Natural killer cell treated with Interleukin-12 subunit alpha and Interleukin-12 subunit beta and Interleukin-15 and Interleukin-18, amount 100 ng/mL, for 72 hours (primary cell): ENCODE results near the gene CCDC40. TPM values are rescaled to one million over a fixed set of nuclear protein-coding genes. Genes with fewer than 3 reads are reported as not detected.
"Not testable (repeated sequence)": the region's sequence is repeated elsewhere in the genome, so short reads cannot be mapped to it uniquely, and the experiment has no call there.

Source experiments
- ATAC-seq, 2 donors: fragments of 150-1000 bp; cut with Tn5 transposase in 1 of 2; sonication (Bioruptor Pico), chemical (Tn5 transposase) in 1 of 2; 2 replicates each; pipeline ENCODE4 v1.10.0; 2021
- DNase-seq: peaks from one replicate; pipeline ENCODE4 v3.0.0; 2022; ENCODE audit warnings: low spot score
- H3K27ac Mint-ChIP-seq, 2 donors: 1 replicate in 1 of 2; 2 replicates in 1 of 2; pipeline ENCODE4 v1.8.0; 2022; ENCODE audit warnings: mixed read lengths in 2 of 2, mild to moderate bottlenecking in 1 of 2, moderate library complexity in 1 of 2
- H3K27me3 Mint-ChIP-seq, 2 donors: 1 replicate in 1 of 2; 2 replicates in 1 of 2; pipeline ENCODE4 v1.8.0; 2022; ENCODE audit warnings: mixed read lengths in 2 of 2
- H3K36me3 Mint-ChIP-seq: one replicate; pipeline ENCODE4 v1.8.0; 2022; ENCODE audit warnings: mixed read lengths
- H3K4me1 Mint-ChIP-seq, 2 donors: 1 replicate in 1 of 2; 2 replicates in 1 of 2; pipeline ENCODE4 v1.8.0; 2022; ENCODE audit warnings: low read depth in 2 of 2, mixed read lengths in 2 of 2, mild to moderate bottlenecking in 1 of 2
- H3K4me3 Mint-ChIP-seq: one replicate; pipeline ENCODE4 v1.8.0; 2022; ENCODE audit warnings: mixed read lengths
- H3K9me3 Mint-ChIP-seq: 2 replicates; pipeline ENCODE4 v1.8.0; 2022; ENCODE audit warnings: mixed read lengths
- total RNA-seq, 2 donors: library from RNA; stranded (reverse); gene quantifications; one replicate each; pipeline ENCODE4 v1.2.3, GENCODE V29; 2022

The CCDC40 gene
- total RNA-seq, 2 donors from 2014 or later = 0.56 TPM; not detected in 1

- DNase-seq = no peak
- no peak overlapping the region for H3K27ac Mint-ChIP-seq
- no peaks in the 10 kb centered on the region for H3K9me3 Mint-ChIP-seq
- H3K4me3 Mint-ChIP-seq = no peak overlapping the region
- no peak for ATAC-seq
- H3K36me3 Mint-ChIP-seq = no peaks in the 10 kb centered on the region
- peaks cover 7 to 8% of the 10 kb centered on the region in 2 donors for H3K27me3 Mint-ChIP-seq
- peaks cover 7 to 16% of the 10 kb centered on the region in 2 donors for H3K4me1 Mint-ChIP-seq
These were observed 2.6 kb upstream of the CCDC40 start for GRCh38 chr17:80033840-80034239.

DNA sequence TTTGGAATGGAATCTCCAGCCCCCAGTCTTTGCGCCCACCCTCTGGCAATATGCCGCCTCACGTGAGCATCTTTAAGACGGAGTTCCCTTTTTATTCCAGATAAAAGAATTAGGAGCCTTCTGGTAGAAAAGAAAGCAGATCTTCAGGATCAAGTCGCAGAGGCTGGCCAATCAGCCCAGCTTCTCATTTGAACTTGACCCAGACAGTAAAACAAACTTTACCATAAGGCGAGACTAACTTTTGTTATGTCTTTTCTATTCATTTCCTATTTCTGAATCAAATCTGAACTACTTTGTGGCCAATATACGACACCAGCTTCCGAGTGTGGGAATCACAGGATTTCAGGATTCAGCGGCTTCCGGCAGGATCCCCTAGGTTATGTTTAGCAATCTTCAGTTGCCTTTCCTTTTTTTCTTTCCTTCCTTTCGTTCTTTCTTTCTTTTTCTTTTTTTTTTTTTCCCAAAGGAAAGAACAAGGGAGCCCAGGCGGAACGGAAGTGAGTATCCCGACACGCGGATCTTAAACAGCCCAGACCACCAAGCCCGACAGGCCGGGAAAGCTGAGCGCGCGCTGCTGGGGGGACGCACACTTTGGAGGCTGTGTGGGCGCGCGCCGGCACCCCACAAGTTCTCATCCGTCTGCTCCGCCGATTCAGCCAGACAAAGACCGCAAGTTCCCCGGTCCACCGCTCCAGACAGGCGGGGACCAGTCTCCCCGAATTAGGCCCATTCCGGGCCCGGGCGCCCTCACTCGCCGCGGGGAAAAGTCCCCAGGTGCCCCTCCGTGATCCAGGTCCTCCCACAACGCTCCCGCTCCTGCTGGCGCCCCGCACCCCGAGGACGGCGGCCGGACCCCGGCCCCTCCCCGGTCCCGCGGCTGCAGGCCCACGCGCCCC is 1.4 kb upstream of the CCDC40 start:
- Mint-ChIP-seq H3K9me3 (no peaks in the 10 kb centered on the region), H3K27me3 (peaks cover 7 to 14% of the 10 kb centered on the region in 2 donors), H3K4me1 (peaks cover 7 to 11% of the 10 kb centered on the region in 2 donors), H3K4me3 (peak overlapping the region; percentile 86), H3K36me3 (no peaks in the 10 kb centered on the region), H3K27ac (peak overlapping the region; percentile 57 to 68)
- peak; percentile 4 to 49 for ATAC-seq
- no peak for DNase-seq

GRCh38 chr17:80035687-80035936 is 830 bp upstream of the CCDC40 start, which contains the start of gene TBC1D16:
TSS of gene TBC1D16 (minus strand) at chr17:80035872. CDS start at chr17:80013547, 22,325 bp downstream.
- H3K4me3 Mint-ChIP-seq = peak within 1 kb of the TSS; percentile 88
- H3K9me3 Mint-ChIP-seq = no peaks in the 10 kb centered on the region
- peaks cover 7 to 10% of the 10 kb centered on the region in 2 donors for H3K4me1 Mint-ChIP-seq
- H3K27ac Mint-ChIP-seq = peak within 1 kb of the TSS; percentile 57 to 68
- no peaks in the 10 kb centered on the region for H3K36me3 Mint-ChIP-seq
- peaks cover 7 to 14% of the 10 kb centered on the region in 2 donors for H3K27me3 Mint-ChIP-seq
- DNase-seq = no peak
- no peak for ATAC-seq

DNA sequence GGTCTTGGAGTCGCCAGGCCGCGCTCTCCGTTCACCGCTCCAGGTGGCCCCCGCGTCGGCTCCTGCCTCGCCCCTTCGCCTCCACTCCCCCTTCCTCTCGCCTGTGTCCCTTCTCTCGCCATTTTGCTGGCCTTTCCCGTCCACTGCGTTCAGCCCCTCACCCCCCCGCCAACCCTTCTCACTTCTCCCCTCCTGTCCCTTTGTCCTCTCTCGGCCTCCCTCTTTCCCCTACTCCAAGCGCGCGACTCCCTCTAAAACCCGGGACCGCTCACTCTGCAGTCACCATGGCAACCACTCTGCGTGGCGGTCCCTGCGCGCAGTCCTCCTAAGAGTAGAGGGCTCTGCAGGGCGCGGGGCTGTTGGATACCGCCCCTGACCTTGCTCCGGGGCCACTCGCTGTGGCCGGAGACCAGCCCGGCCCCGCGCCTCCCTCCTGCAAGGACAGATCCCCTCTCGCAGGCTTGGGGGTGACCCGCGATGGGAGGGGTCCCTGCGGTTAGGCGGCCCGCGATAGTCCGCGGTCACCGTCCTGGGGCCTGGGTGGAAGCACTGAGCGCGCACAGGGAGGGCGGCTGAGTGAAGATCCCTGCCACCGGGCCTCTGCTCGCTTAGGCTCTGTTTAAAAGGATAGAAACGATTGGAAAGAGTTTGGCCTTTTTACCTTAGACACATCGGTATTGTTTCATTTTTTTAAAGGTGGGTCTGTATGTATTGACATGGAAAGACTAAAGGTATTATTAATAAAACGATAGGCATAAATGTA is 454 bp downstream of the CCDC40 start:
- ATAC-seq (no peak), DNase-seq (no peak)
- Mint-ChIP-seq H3K9me3 (no peaks in the 10 kb centered on the region), H3K27ac (peak overlapping the region in 1 of 2 donors; percentile 67), H3K27me3 (peaks cover 7 to 14% of the 10 kb centered on the region in 2 donors), H3K36me3 (no peaks in the 10 kb centered on the region), H3K4me3 (peak overlapping the region; percentile 88), H3K4me1 (peaks cover 5 to 7% of the 10 kb centered on the region in 2 donors)

DNA sequence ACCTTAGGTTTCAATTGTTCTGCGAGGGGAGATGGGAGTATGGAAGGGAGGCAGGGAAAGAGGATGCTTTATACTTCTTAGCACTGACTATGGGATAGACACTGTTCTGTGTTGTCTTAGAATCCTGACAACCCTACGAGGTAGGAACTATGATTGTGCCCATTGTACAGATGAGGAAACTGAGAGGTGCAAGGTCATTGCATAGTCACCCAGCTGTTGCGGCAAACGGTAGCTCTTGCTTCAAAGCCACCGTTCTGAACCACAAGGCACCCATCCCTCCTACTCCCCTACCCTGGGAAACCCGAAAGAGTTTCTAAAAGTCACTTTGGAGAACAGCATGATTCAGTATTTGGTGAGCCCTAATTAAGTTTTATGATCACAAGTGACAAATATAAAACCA is 7.5 kb downstream of the CCDC40 start:
- no peak for ATAC-seq
- DNase-seq = no peak
- Mint-ChIP-seq H3K27ac (no peak overlapping the region), H3K4me1 (no peaks in the 10 kb centered on the region), H3K36me3 (no peaks in the 10 kb centered on the region), H3K27me3 (peaks cover 7 to 8% of the 10 kb centered on the region in 2 donors), H3K9me3 (no peaks in the 10 kb centered on the region), H3K4me3 (no peak overlapping the region)

GRCh38 chr17:80045703-80046102 is 9.3 kb downstream of the CCDC40 start:
- Mint-ChIP-seq H3K27ac (no peak overlapping the region), H3K36me3 (no peaks in the 10 kb centered on the region), H3K4me3 (no peak overlapping the region), H3K4me1 (no peaks in the 10 kb centered on the region), H3K9me3 (no peaks in the 10 kb centered on the region), H3K27me3 (peaks cover 0 to 8% of the 10 kb centered on the region in 2 donors)
- no peak for DNase-seq
- no peak for ATAC-seq

- H3K9me3 Mint-ChIP-seq, H3K27ac Mint-ChIP-seq, DNase-seq, H3K27me3 Mint-ChIP-seq, H3K36me3 Mint-ChIP-seq, ATAC-seq, H3K4me3 Mint-ChIP-seq, H3K4me1 Mint-ChIP-seq: not testable (repeated sequence)
These were observed 10.3 kb downstream of the CCDC40 start for GRCh38 chr17:80046709-80047108.

- H3K27ac Mint-ChIP-seq = no peak overlapping the region
- H3K4me3 Mint-ChIP-seq = no peak overlapping the region
- H3K9me3 Mint-ChIP-seq = no peaks in the 10 kb centered on the region
- peaks cover 0 to 11% of the 10 kb centered on the region in 2 donors for H3K27me3 Mint-ChIP-seq
- ATAC-seq (no peak), DNase-seq (no peak)
- no peaks in the 10 kb centered on the region for H3K4me1 Mint-ChIP-seq
- no peaks in the 10 kb centered on the region for H3K36me3 Mint-ChIP-seq
These were observed 10.7 kb downstream of the CCDC40 start for GRCh38 chr17:80047176-80047575.

DNA sequence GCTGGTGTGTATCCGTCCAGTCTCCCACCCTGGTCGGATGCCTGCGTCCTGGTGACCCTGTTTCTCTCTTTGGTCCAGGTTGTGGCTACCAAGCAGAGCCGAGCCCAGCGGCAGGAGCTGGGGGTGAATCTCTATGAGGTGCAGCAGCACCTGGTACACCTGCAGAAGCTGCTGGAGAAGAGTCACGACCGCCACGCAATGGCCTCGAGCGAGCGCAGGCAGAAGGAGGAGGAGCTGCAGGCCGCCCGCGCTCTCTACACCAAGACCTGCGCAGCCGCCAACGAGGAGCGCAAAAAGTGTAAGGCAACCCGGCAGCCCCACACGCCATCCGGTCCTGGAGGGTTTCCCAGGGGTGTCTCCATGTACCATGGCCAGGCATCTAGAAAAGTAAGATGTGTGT is 13.5 kb downstream of the CCDC40 start:
- no peaks in the 10 kb centered on the region for H3K36me3 Mint-ChIP-seq
- H3K4me3 Mint-ChIP-seq = no peak overlapping the region
- H3K27me3 Mint-ChIP-seq = peaks cover 0 to 9% of the 10 kb centered on the region in 2 donors
- H3K4me1 Mint-ChIP-seq = no peaks in the 10 kb centered on the region
- ATAC-seq = no peak
- no peaks in the 10 kb centered on the region for H3K9me3 Mint-ChIP-seq
- no peak overlapping the region for H3K27ac Mint-ChIP-seq
- DNase-seq = no peak

DNA sequence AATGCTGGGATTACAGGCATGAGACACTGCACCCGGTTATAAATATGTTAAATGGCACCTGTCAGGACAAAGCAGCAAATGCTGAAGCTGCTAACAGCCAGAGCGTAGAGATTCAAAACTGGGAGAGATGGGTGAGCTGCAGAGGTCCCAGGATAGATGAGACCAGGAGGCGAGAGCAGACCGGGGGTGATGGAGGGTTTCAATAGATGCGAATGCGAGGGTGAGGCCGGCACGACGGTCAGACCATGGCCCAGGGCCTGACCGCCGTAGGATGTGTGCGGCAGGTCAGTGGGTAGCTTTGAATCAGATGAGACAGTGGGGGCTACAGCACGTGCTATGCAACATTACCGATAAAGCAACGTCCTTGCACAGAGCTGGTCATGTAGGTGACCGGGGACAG is 14.3 kb downstream of the CCDC40 start:
- Mint-ChIP-seq H3K27me3 (peaks cover 0 to 9% of the 10 kb centered on the region in 2 donors), H3K4me3 (no peak overlapping the region), H3K27ac (no peak overlapping the region), H3K36me3 (no peaks in the 10 kb centered on the region), H3K9me3 (no peaks in the 10 kb centered on the region), H3K4me1 (no peaks in the 10 kb centered on the region)
- DNase-seq (no peak), ATAC-seq (no peak)

- Mint-ChIP-seq H3K9me3 (no peaks in the 10 kb centered on the region), H3K4me1 (no peaks in the 10 kb centered on the region), H3K27me3 (peaks cover 0 to 9% of the 10 kb centered on the region in 2 donors), H3K36me3 (no peaks in the 10 kb centered on the region), H3K4me3 (no peak overlapping the region), H3K27ac (no peak overlapping the region)
- ATAC-seq = no peak
- no peak for DNase-seq
These were observed 15.2 kb downstream of the CCDC40 start for GRCh38 chr17:80051681-80052080.

- Mint-ChIP-seq H3K27ac (no peak overlapping the region), H3K36me3 (no peaks in the 10 kb centered on the region), H3K27me3 (peaks cover 0 to 9% of the 10 kb centered on the region in 2 donors), H3K4me1 (no peaks in the 10 kb centered on the region), H3K4me3 (no peak overlapping the region), H3K9me3 (no peaks in the 10 kb centered on the region)
- no peak for DNase-seq
- no peak for ATAC-seq
These were observed 16.7 kb downstream of the CCDC40 start for GRCh38 chr17:80053102-80053501.

GRCh38 chr17:80055597-80055996 is 19.2 kb downstream of the CCDC40 start:
- peaks cover 0 to 9% of the 10 kb centered on the region in 2 donors for H3K27me3 Mint-ChIP-seq
- no peaks in the 10 kb centered on the region for H3K36me3 Mint-ChIP-seq
- no peaks in the 10 kb centered on the region for H3K4me1 Mint-ChIP-seq
- H3K27ac Mint-ChIP-seq = no peak overlapping the region
- no peak overlapping the region for H3K4me3 Mint-ChIP-seq
- DNase-seq (no peak), ATAC-seq (no peak)
- no peaks in the 10 kb centered on the region for H3K9me3 Mint-ChIP-seq

GRCh38 chr17:80058311-80058955 is 22.0 kb downstream of the CCDC40 start:
- Mint-ChIP-seq H3K27ac (no peak overlapping the region), H3K36me3 (no peaks in the 10 kb centered on the region), H3K4me3 (no peak overlapping the region), H3K27me3 (peaks cover 0 to 4% of the 10 kb centered on the region in 2 donors), H3K4me1 (no peaks in the 10 kb centered on the region), H3K9me3 (no peaks in the 10 kb centered on the region)
- ATAC-seq (no peak), DNase-seq (no peak)
